Duodenal mucosa (tissue), 2 donors: Measurements from ENCODE around the gene PLCD1.

ENCODE experiments used
- H3K27ac ChIP-seq: one replicate; pipeline ENCODE4 v1.7.0; 2013; ENCODE audit warnings: low read depth, low read length
- H3K27me3 ChIP-seq, 2 donors: one replicate each; pipeline ENCODE4 v1.7.0; 2013; ENCODE audit warnings: low read length in 2 of 2, control low read depth in 1 of 2; ENCODE audit not compliant: insufficient read depth in 2 of 2, control insufficient read depth in 1 of 2
- H3K36me3 ChIP-seq, 2 donors: one replicate each; pipeline ENCODE4 v1.7.0; 2013; ENCODE audit warnings: low read length in 2 of 2, control low read depth in 1 of 2; ENCODE audit not compliant: insufficient read depth in 2 of 2, control insufficient read depth in 1 of 2
- H3K4me1 ChIP-seq, 2 donors: one replicate each; pipeline ENCODE4 v1.7.0; 2013; ENCODE audit warnings: low read length in 2 of 2, control low read depth in 1 of 2; ENCODE audit not compliant: insufficient read depth in 2 of 2, control insufficient read depth in 1 of 2
- H3K4me3 ChIP-seq, 2 donors: one replicate each; pipeline ENCODE4 v1.7.0; 2013; ENCODE audit warnings: low read length in 2 of 2, low read depth in 1 of 2
- H3K9ac ChIP-seq, 2 donors: one replicate each; pipeline ENCODE4 v1.7.0; 2013; ENCODE audit warnings: low read length in 2 of 2, low read depth in 1 of 2
- H3K9me3 ChIP-seq, 2 donors: one replicate each; pipeline ENCODE4 v1.7.0; 2013; ENCODE audit warnings: low read length in 2 of 2, control low read depth in 1 of 2; ENCODE audit not compliant: control insufficient read depth in 1 of 2

PLCD1 gene

DNA sequence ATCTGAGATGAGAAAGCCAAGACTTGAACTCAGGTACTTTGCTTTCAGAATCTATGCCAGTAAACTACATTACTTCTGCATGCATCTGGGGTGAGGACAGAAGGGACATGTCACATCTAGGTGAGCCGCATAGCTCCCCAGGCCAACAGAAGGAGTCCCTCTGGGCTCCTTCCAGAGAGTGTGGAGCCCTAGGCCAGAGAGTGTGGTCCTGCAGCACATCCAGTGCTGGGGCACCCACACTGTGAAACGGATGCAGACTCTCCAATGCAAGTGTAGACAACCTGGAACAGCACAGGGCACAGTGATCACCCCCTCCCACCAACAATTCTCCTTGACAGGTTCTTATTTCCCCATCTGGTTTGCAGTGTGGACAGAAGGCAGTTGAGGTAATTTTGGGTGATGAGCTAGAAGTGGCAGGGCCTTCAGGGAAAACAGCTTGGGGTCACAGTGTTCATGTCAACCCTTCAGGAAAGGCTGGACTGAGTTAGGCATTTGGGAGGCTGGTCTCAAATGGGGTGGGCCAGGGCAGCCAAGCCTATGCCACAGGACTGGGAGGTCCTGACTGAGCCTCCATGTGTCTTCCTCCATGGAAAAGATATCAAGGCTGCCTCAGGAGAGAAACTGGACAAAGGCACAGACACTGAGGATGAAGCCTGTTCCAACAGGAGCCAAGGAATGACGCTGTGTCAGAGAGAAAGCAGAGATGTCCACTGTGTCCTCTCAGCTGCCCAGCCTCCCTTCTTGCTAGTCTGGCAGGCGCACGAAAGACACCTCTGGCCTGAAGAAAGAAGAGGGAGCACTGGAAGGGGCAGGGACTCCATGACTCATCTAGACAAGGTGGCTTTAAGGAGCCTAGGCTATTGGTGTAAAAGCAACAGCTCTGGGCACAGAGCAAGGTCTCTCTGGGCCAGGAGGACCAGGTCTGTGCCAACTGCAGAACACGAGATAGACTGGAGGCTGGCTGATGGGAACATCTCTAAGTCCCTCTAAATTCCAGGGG lies 1.7 kb downstream of the PLCD1 start:
- Histone ChIP-seq H3K4me3 (no peak overlapping the region), H3K27me3 (peaks cover 7 to 17% of the 10 kb centered on the region in 2 donors), H3K27ac (no peak overlapping the region), H3K36me3 (no peaks in the 10 kb centered on the region), H3K9me3 (no peaks in the 10 kb centered on the region), H3K9ac (no peak overlapping the region), H3K4me1 (peaks cover 23 to 33% of the 10 kb centered on the region in 2 donors)

GRCh38 chr3:38026856-38027255 lies 2.6 kb downstream of the PLCD1 start:
- Histone ChIP-seq H3K4me1 (peaks cover 23 to 33% of the 10 kb centered on the region in 2 donors), H3K27me3 (peaks cover 7 to 17% of the 10 kb centered on the region in 2 donors), H3K9me3 (no peaks in the 10 kb centered on the region), H3K9ac (no peak overlapping the region), H3K4me3 (no peak overlapping the region), H3K27ac (no peak overlapping the region), H3K36me3 (no peaks in the 10 kb centered on the region)

DNA sequence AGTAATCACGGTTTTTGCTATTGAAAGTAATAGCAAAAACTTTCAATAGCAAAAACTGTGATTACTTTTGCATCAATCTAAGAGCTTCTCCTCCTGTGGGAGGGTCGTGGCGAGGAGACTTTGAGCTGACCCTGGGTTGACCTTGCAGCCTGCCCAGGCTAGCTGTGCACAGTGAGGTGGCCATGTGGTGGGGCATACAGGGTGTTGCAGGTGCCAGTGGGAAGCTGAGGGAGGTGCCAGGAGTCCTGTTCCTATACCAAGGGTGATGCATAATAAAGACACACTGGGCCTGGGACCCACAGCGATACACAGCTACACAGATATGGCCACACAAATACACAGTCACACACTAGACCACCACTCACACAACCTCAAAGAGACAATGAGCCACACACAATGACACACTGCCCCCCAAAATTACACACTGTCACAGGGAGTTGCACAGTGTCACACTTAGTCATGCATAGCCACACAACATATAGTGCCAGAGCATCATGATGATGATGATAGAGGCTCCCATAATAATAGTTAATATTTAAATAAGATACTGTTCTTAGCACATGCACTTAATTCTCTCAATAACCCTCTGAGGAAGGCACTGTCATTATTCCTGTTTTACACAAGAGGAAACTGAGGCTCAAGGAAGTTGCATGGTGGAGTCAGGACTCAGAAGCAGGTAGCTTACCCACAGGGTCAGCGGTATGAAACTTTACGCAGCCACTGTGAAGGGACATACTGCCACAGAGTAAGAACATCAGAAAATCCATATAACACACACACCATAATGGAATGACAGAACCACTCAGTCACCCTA lies 6.3 kb downstream of the PLCD1 start:
- H3K9me3 ChIP-seq, result no peaks in the 10 kb centered on the region
- H3K9ac ChIP-seq, result peak overlapping the region in 1 of 2 donors; percentile 92
- peaks cover 4 to 8% of the 10 kb centered on the region in 2 donors for H3K36me3 ChIP-seq
- H3K27me3 ChIP-seq, result peaks cover 0 to 4% of the 10 kb centered on the region in 2 donors
- H3K4me3 ChIP-seq, result peak overlapping the region; percentile 82 to 93
- no peak overlapping the region for H3K27ac ChIP-seq
- H3K4me1 ChIP-seq, result peaks cover 14 to 21% of the 10 kb centered on the region in 2 donors

- H3K27ac ChIP-seq, result no peak overlapping the region
- H3K9me3 ChIP-seq, result no peaks in the 10 kb centered on the region
- H3K4me1 ChIP-seq, result peaks cover 14 to 21% of the 10 kb centered on the region in 2 donors
- H3K27me3 ChIP-seq, result no peaks in the 10 kb centered on the region
- H3K36me3 ChIP-seq, result peaks cover 4 to 14% of the 10 kb centered on the region in 2 donors
- H3K4me3 ChIP-seq, result no peak overlapping the region
- H3K9ac ChIP-seq, result no peak overlapping the region
These were observed 7.1 kb downstream of the PLCD1 start for GRCh38 chr3:38022301-38022700.

GRCh38 chr3:38021196-38021595 lies 8.2 kb downstream of the PLCD1 start:
- peaks cover 10 to 21% of the 10 kb centered on the region in 2 donors for H3K36me3 ChIP-seq
- no peak overlapping the region for H3K9ac ChIP-seq
- H3K9me3 ChIP-seq, result peaks cover 0 to 3% of the 10 kb centered on the region in 2 donors
- H3K4me1 ChIP-seq, result peaks cover 14 to 21% of the 10 kb centered on the region in 2 donors
- no peaks in the 10 kb centered on the region for H3K27me3 ChIP-seq
- H3K27ac ChIP-seq, result no peak overlapping the region
- no peak overlapping the region for H3K4me3 ChIP-seq

- Histone ChIP-seq H3K9ac (no peak overlapping the region), H3K36me3 (peaks cover 13 to 29% of the 10 kb centered on the region in 2 donors), H3K4me3 (no peak overlapping the region), H3K27me3 (no peaks in the 10 kb centered on the region), H3K9me3 (peaks cover 3 to 5% of the 10 kb centered on the region in 2 donors), H3K27ac (no peak overlapping the region), H3K4me1 (peaks cover 8 to 20% of the 10 kb centered on the region in 2 donors)
These were observed 9.1 kb downstream of the PLCD1 start for GRCh38 chr3:38020342-38020726.

DNA sequence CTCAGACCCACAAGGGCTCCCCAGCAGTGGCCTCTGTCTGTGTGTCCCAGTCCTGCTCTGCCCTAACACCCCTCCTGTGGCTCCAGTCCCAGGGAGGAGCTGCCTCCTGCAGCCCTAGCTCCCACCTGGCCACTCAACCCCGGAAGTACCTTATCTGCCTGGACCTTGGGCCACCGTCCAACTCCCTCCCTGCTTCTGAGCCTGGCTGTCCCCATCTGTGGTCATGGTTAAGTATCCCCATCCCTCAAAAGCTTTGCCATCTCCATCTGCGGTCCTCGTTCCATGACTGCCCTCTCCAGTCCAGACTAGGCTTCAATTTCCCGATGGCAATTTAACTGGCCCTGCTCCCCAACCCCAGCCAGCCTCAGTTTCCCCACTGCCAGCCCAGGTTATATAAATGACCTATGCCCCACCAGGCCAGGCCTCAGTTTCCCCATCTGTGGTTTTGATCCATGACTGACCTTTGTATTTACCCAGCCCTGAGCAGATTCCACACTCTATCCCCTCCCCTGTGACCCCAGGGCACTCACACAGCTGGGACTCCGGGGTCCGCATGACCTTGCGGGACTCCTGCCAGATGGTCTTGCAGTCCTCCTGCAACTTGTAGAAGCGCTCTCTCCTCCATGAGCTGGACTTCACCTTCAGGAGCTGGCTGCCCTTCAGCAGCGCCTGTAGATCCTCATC lies 9.6 kb downstream of the PLCD1 start:
- Histone ChIP-seq H3K9me3 (peaks cover 3 to 5% of the 10 kb centered on the region in 2 donors), H3K27ac (no peak overlapping the region), H3K4me3 (no peak overlapping the region), H3K36me3 (peaks cover 13 to 32% of the 10 kb centered on the region in 2 donors), H3K27me3 (no peaks in the 10 kb centered on the region), H3K4me1 (peaks cover 6 to 19% of the 10 kb centered on the region in 2 donors), H3K9ac (no peak overlapping the region)

DNA sequence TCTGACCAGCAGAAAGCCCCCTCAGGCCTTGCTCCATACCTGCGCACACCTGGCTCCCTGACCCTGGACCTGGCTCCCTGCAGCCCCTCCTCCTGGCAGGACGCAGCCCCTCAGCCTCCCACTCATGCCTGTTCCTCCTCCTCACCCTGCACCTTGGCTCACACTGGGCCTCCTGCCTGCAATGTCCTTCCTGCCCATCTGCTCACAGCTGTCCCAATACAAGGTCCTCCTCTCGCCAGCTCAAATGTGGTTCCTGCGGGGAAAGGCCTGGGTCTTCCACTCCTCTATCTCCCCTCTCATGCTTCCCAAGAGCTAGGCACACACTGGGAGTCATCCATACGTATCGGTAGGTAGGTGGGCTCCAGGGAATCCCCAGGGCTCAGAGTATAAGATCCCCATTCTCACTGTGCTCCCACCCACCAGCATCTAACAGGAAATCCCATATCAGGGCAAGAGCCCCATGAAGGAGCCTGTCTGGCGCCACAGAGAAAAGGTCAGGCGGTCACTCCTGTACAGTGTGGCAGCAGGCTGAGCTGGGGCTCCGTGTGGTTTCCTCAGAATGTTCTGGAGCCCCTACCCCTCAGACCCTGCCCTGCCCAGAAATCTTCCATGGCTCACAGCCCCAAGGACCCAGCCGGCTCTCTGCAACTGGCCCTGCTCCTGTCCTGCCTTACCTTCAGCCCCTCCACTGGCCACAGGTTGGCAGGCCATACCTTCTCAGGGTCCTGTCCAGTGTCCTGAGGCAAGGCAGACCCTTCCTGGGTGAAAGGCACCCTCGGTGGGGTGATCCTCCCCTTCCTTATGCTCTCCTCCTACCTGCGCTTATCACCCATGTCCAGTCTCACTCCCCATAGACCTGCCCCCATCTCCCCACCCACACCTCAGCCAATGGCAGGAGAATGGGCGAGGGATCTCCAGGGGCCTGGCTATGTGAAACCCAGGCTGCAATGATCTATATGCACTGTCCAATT lies 10.9 kb downstream of the PLCD1 start:
- H3K9ac ChIP-seq, result no peak overlapping the region
- no peak overlapping the region for H3K27ac ChIP-seq

More for the DNA sequence above, 10.9 kb downstream of the PLCD1 start:
- Histone ChIP-seq H3K4me1 (peaks cover 3 to 13% of the 10 kb centered on the region in 2 donors), H3K9me3 (peaks cover 3 to 5% of the 10 kb centered on the region in 2 donors), H3K4me3 (no peak overlapping the region), H3K36me3 (peaks cover 13 to 32% of the 10 kb centered on the region in 2 donors), H3K27me3 (no peaks in the 10 kb centered on the region)
